Heart left ventricle (tissue), 13 donors: Measurements from ENCODE around the gene MGME1.

ENCODE experiments used
- CTCF ChIP-seq, 12 donors: fragments of 200-600 bp; sonication (generic) in 4 of 12; IDR thresholded peaks; one replicate each; pipeline versions ENCODE4 v1.5.0 to v1.8.0; 2018 to 2022; ENCODE audit warnings: antibody characterized with exemption in 12 of 12, mild to moderate bottlenecking in 5 of 12
- POLR2A ChIP-seq, 2 donors: fragments of 450-650 bp; IDR thresholded peaks; one replicate each; pipeline ENCODE4 v1.6.1; 2017; ENCODE audit warnings: antibody characterized with exemption in 2 of 2, mild to moderate bottlenecking in 2 of 2, moderate library complexity in 2 of 2
- donor health status: ischemic (EF 13 %, LVEDD 7.1; RV severe dilation, severe dysfunction).
- donor health status: DM: no; HTN: yes; CAD: no.
- donor health status: DM: no; HTN: no; CAD: no.
- donor health status: ischemic (EF 25% LVEDD 6.9; RV normal size, moderate dysfunction).
- donor health status: ischemic (EF 25% LVEDD 5.7; RV mildly dilated, moderate dysfunction).
- donor health status: ischemic (EF 35%, LVEDD 5.7; RV mildly dilated, moderate dysfunction).
- donor health status: nonischemic (EF 11% LVEDD 7.7; RV severe dilation, severe dysfunction).
- donor health status: DM: yes; HTN: yes; CAD: no.
- donor health status: PGD.
- donor health status: ischemic (EF 29% LVEDD 5.4; RV normal size, mild dysfunction).
- donor health status: nonischemic (EF 23%, LVEDD 6.1; RV moderate dilation, normal function).

GRCh38 chr20:18014411-18014810 is 45.6 kb downstream of the MGME1 start:
- no peak for TF ChIP-seq POLR2A (IDR thresholded peaks at IDR 0.05)
- TF ChIP-seq CTCF (IDR thresholded peaks at IDR 0.05) = no peak
